ENCODE results near the gene LY6G6F. TPM values are rescaled to one million over a fixed set of nuclear protein-coding genes. Genes with fewer than 3 reads are reported as not detected.

Gene LY6G6F
- not detected for polyA plus RNA-seq (2013, experiment 1 of 2)
- polyA plus RNA-seq (2013, experiment 2 of 2), result not detected

GRCh38 chr6:31706599-31706998 lies at the start of gene LY6G6F:
Gene LY6G6F (plus strand): TSS chr6:31706866. CDS start chr6:31706907, 41 bp downstream.
- no CpG with 5 or more reads among the region's 3 CpGs for whole genome bisulfite sequencing, 2 donors (ENCODE audit: extremely low coverage in 2 of 2, insufficient read length in 2 of 2, insufficient replicate concordance in 1 of 2)
- H2AK5ac ChIP-seq (ENCODE audit: low read depth, low read length), result peak within 1 kb of the TSS; percentile 88

GRCh38 chr6:31657406-31658157 lies 49.1 kb upstream of the LY6G6F start:
- no peak for DNase-seq (ENCODE audit: low spot score)

More at GRCh38 chr6:31706599-31706998, at the start of gene LY6G6F:
- H3K4me2 ChIP-seq (ENCODE audit: insufficient read depth, low read length, poor library complexity, severe bottlenecking), result no peak within 1 kb of the TSS
- H3K18ac ChIP-seq (ENCODE audit: low read length), result no peak within 1 kb of the TSS
- no peaks in the 10 kb centered on the region for H3K9me3 ChIP-seq (replicated peaks in 1 of 2; ENCODE audit: control insufficient read depth in 2 of 2, insufficient read depth in 1 of 2, low read depth in 1 of 2, low read length in 2 of 2)
- no peak within 1 kb of the TSS for H2BK12ac ChIP-seq (ENCODE audit: low read length)
- no peak within 1 kb of the TSS for H2AFZ ChIP-seq (ENCODE audit: low read length)
- H3K36me3 ChIP-seq (replicated peaks in 1 of 2; ENCODE audit: control insufficient read depth in 2 of 2, insufficient read depth in 2 of 2, low read length in 2 of 2), result peaks cover 0 to 1% of the 10 kb centered on the region in 2 donors
- peaks cover 4 to 9% of the 10 kb centered on the region in 2 donors for H3K4me1 ChIP-seq (ENCODE audit: control insufficient read depth in 2 of 2, insufficient read depth in 1 of 2, low read depth in 1 of 2, low read length in 2 of 2)
- H3K79me1 ChIP-seq (ENCODE audit: low read depth, low read length), result peaks cover 3% of the 10 kb centered on the region
- DNase-seq (ENCODE audit: low spot score), result no peak
- no peak within 1 kb of the TSS for H3K14ac ChIP-seq (ENCODE audit: low read length)
- H3K27ac ChIP-seq (replicated peaks; ENCODE audit: low read length), result no peak within 1 kb of the TSS
- no peak within 1 kb of the TSS for H4K91ac ChIP-seq (ENCODE audit: low read depth, low read length, poor library complexity)
- H3K23ac ChIP-seq (ENCODE audit: low read depth, low read length, poor library complexity), result no peak within 1 kb of the TSS
- H2BK15ac ChIP-seq (ENCODE audit: low read length), result peak within 1 kb of the TSS; percentile 75
- no peak within 1 kb of the TSS for H3K9ac ChIP-seq (ENCODE audit: low read depth, low read length, poor library complexity)
- H3K27me3 ChIP-seq (ENCODE audit: control insufficient read depth in 3 of 3, insufficient read depth in 3 of 3, low read depth in 1 of 3, low read length in 3 of 3), result peaks cover 0 to 4% (median 0%) of the 10 kb centered on the region in 3 experiments
- no peak within 1 kb of the TSS for H3K4ac ChIP-seq (ENCODE audit: low read length)
- H2BK5ac ChIP-seq (ENCODE audit: low read length), result no peak within 1 kb of the TSS
- peak within 1 kb of the TSS in 1 of 2 donors; percentile 15 for H3K4me3 ChIP-seq (ENCODE audit: low read length in 2 of 2)
- H2BK120ac ChIP-seq (ENCODE audit: low read depth, low read length), result no peak within 1 kb of the TSS
- no peak within 1 kb of the TSS for H4K8ac ChIP-seq (ENCODE audit: low read depth, low read length)

GRCh38 chr6:31658158-31658688 lies 48.4 kb upstream of the LY6G6F start:
- Histone ChIP-seq H2BK15ac (ENCODE audit: low read length) (no peak overlapping the region), H3K9me3 (replicated peaks in 1 of 2; ENCODE audit: control insufficient read depth in 2 of 2, insufficient read depth in 1 of 2, low read depth in 1 of 2, low read length in 2 of 2) (no peaks in the 10 kb centered on the region), H3K36me3 (replicated peaks in 1 of 2; ENCODE audit: control insufficient read depth in 2 of 2, insufficient read depth in 2 of 2, low read length in 2 of 2) (peaks cover 11 to 55% of the 10 kb centered on the region in 2 donors), H3K27ac (replicated peaks; ENCODE audit: low read length) (no peak overlapping the region), H2AK5ac (ENCODE audit: low read depth, low read length) (no peak overlapping the region), H3K79me1 (ENCODE audit: low read depth, low read length) (peaks cover 8% of the 10 kb centered on the region), H2BK120ac (ENCODE audit: low read depth, low read length) (no peak overlapping the region), H4K8ac (ENCODE audit: low read depth, low read length) (no peak overlapping the region), H3K9ac (ENCODE audit: low read depth, low read length, poor library complexity) (peak overlapping the region; percentile 60), H3K4ac (ENCODE audit: low read length) (no peak overlapping the region), H3K23ac (ENCODE audit: low read depth, low read length, poor library complexity) (no peak overlapping the region), H4K91ac (ENCODE audit: low read depth, low read length, poor library complexity) (no peak overlapping the region), H3K27me3 (ENCODE audit: control insufficient read depth in 3 of 3, insufficient read depth in 3 of 3, low read depth in 1 of 3, low read length in 3 of 3) (no peaks in the 10 kb centered on the region), H3K14ac (ENCODE audit: low read length) (no peak overlapping the region), H3K18ac (ENCODE audit: low read length) (no peak overlapping the region), H3K4me3 (ENCODE audit: low read length in 2 of 2) (no peak overlapping the region), H3K4me2 (ENCODE audit: insufficient read depth, low read length, poor library complexity, severe bottlenecking) (no peak overlapping the region), H2AFZ (ENCODE audit: low read length) (no peak overlapping the region), H2BK5ac (ENCODE audit: low read length) (no peak overlapping the region), H2BK12ac (ENCODE audit: low read length) (no peak overlapping the region), H3K4me1 (ENCODE audit: control insufficient read depth in 2 of 2, insufficient read depth in 1 of 2, low read depth in 1 of 2, low read length in 2 of 2) (peaks cover 14 to 15% of the 10 kb centered on the region in 2 donors)
- WGBS, 2 donors (ENCODE audit: extremely low coverage in 2 of 2, insufficient read length in 2 of 2, insufficient replicate concordance in 1 of 2), result no CpG with 5 or more reads among the region's 4 CpGs
- DNase-seq (ENCODE audit: low spot score), result no peak

More at GRCh38 chr6:31657406-31658157, 49.1 kb upstream of the LY6G6F start:
- Histone ChIP-seq H2AFZ (ENCODE audit: low read length) (no peak overlapping the region), H3K9me3 (replicated peaks in 1 of 2; ENCODE audit: control insufficient read depth in 2 of 2, insufficient read depth in 1 of 2, low read depth in 1 of 2, low read length in 2 of 2) (no peaks in the 10 kb centered on the region), H3K23ac (ENCODE audit: low read depth, low read length, poor library complexity) (peak overlapping the region; percentile 61), H2BK15ac (ENCODE audit: low read length) (no peak overlapping the region), H3K14ac (ENCODE audit: low read length) (no peak overlapping the region), H2AK5ac (ENCODE audit: low read depth, low read length) (no peak overlapping the region), H2BK120ac (ENCODE audit: low read depth, low read length) (no peak overlapping the region), H3K4ac (ENCODE audit: low read length) (no peak overlapping the region), H3K27me3 (ENCODE audit: control insufficient read depth in 3 of 3, insufficient read depth in 3 of 3, low read depth in 1 of 3, low read length in 3 of 3) (no peaks in the 10 kb centered on the region), H3K18ac (ENCODE audit: low read length) (no peak overlapping the region), H3K4me3 (ENCODE audit: low read length in 2 of 2) (no peak overlapping the region), H4K91ac (ENCODE audit: low read depth, low read length, poor library complexity) (no peak overlapping the region), H3K4me1 (ENCODE audit: control insufficient read depth in 2 of 2, insufficient read depth in 1 of 2, low read depth in 1 of 2, low read length in 2 of 2) (peaks cover 14 to 15% of the 10 kb centered on the region in 2 donors), H3K79me1 (ENCODE audit: low read depth, low read length) (peaks cover 8% of the 10 kb centered on the region), H3K36me3 (replicated peaks in 1 of 2; ENCODE audit: control insufficient read depth in 2 of 2, insufficient read depth in 2 of 2, low read length in 2 of 2) (peaks cover 11 to 49% of the 10 kb centered on the region in 2 donors), H4K8ac (ENCODE audit: low read depth, low read length) (no peak overlapping the region), H3K27ac (replicated peaks; ENCODE audit: low read length) (no peak overlapping the region), H3K9ac (ENCODE audit: low read depth, low read length, poor library complexity) (no peak overlapping the region), H2BK5ac (ENCODE audit: low read length) (no peak overlapping the region), H2BK12ac (ENCODE audit: low read length) (no peak overlapping the region), H3K4me2 (ENCODE audit: insufficient read depth, low read length, poor library complexity, severe bottlenecking) (no peak overlapping the region)
- WGBS, 2 donors (ENCODE audit: extremely low coverage in 2 of 2, insufficient read length in 2 of 2, insufficient replicate concordance in 1 of 2), result no CpG with 5 or more reads among the region's 6 CpGs

GRCh38 chr6:31658983-31659648 lies 47.5 kb upstream of the LY6G6F start:
- Histone ChIP-seq H3K4me3 (ENCODE audit: low read length in 2 of 2) (peak overlapping the region in 1 of 2 donors; percentile 67), H3K18ac (ENCODE audit: low read length) (no peak overlapping the region), H2BK5ac (ENCODE audit: low read length) (no peak overlapping the region), H3K14ac (ENCODE audit: low read length) (no peak overlapping the region), H2AFZ (ENCODE audit: low read length) (no peak overlapping the region), H3K4me2 (ENCODE audit: insufficient read depth, low read length, poor library complexity, severe bottlenecking) (peak overlapping the region; percentile 82), H3K23ac (ENCODE audit: low read depth, low read length, poor library complexity) (peak overlapping the region; percentile 37), H2AK5ac (ENCODE audit: low read depth, low read length) (peak overlapping the region; percentile 15), H3K36me3 (replicated peaks in 1 of 2; ENCODE audit: control insufficient read depth in 2 of 2, insufficient read depth in 2 of 2, low read length in 2 of 2) (peaks cover 15 to 64% of the 10 kb centered on the region in 2 donors), H2BK120ac (ENCODE audit: low read depth, low read length) (no peak overlapping the region), H3K79me1 (ENCODE audit: low read depth, low read length) (peaks cover 11% of the 10 kb centered on the region), H2BK15ac (ENCODE audit: low read length) (no peak overlapping the region), H3K4ac (ENCODE audit: low read length) (no peak overlapping the region), H3K27ac (replicated peaks; ENCODE audit: low read length) (no peak overlapping the region), H3K9ac (ENCODE audit: low read depth, low read length, poor library complexity) (peak overlapping the region; percentile 45), H4K91ac (ENCODE audit: low read depth, low read length, poor library complexity) (no peak overlapping the region), H3K4me1 (ENCODE audit: control insufficient read depth in 2 of 2, insufficient read depth in 1 of 2, low read depth in 1 of 2, low read length in 2 of 2) (peaks cover 19 to 23% of the 10 kb centered on the region in 2 donors), H4K8ac (ENCODE audit: low read depth, low read length) (no peak overlapping the region), H2BK12ac (ENCODE audit: low read length) (no peak overlapping the region), H3K27me3 (ENCODE audit: control insufficient read depth in 3 of 3, insufficient read depth in 3 of 3, low read depth in 1 of 3, low read length in 3 of 3) (no peaks in the 10 kb centered on the region), H3K9me3 (replicated peaks in 1 of 2; ENCODE audit: control insufficient read depth in 2 of 2, insufficient read depth in 1 of 2, low read depth in 1 of 2, low read length in 2 of 2) (no peaks in the 10 kb centered on the region)
- no CpG with 5 or more reads among the region's 13 CpGs for WGBS, 2 donors (ENCODE audit: extremely low coverage in 2 of 2, insufficient read length in 2 of 2, insufficient replicate concordance in 1 of 2)
- DNase-seq (ENCODE audit: low spot score), result no peak

All from neuronal stem cell (in vitro differentiated cells).